Measurements from ENCODE around the gene UNC5B. TPM values are rescaled to one million over a fixed set of nuclear protein-coding genes. Genes with fewer than 3 reads are reported as not detected.

Gene UNC5B
- total RNA-seq, 1 donor = 135 TPM

- H3K4me3 ChIP-seq (ENCODE audit: insufficient read depth, low read length) = no peak overlapping the region
- H3K36me3 ChIP-seq (ENCODE audit: insufficient read depth, low read length) = no peaks in the 10 kb centered on the region
- peak overlapping the region; percentile 3 for H3K4me2 ChIP-seq (ENCODE audit: insufficient read depth, low read length)
- H3K79me2 ChIP-seq (ENCODE audit: insufficient read depth, low read length) = peaks cover 24% of the 10 kb centered on the region
- no peak for TF ChIP-seq CTCF (IDR thresholded peaks at IDR 0.05; ENCODE audit: extremely low read depth, low read depth, low read length)
- DNase-seq (ENCODE audit: insufficient read length, low spot score, missing footprints) = peak; percentile 80
- H3K27ac ChIP-seq (ENCODE audit: low read depth, low read length) = peak overlapping the region; percentile 64
- H4K20me1 ChIP-seq (ENCODE audit: insufficient read depth, low read length) = peaks cover 13% of the 10 kb centered on the region
- no peaks in the 10 kb centered on the region for H3K9me3 ChIP-seq (ENCODE audit: low read depth, low read length)
- peak overlapping the region; percentile 11 for H2AFZ ChIP-seq (ENCODE audit: low read length)
- peaks cover 83% of the 10 kb centered on the region for H3K4me1 ChIP-seq (ENCODE audit: insufficient read depth, low read length)
- H3K27me3 ChIP-seq (ENCODE audit: insufficient read depth, low read length) = no peaks in the 10 kb centered on the region
Observed at GRCh38 chr10:71239946-71240795, 27.8 kb downstream of the UNC5B start.

- H3K4me1 ChIP-seq (ENCODE audit: insufficient read depth, low read length) = peaks cover 78% of the 10 kb centered on the region
- no peaks in the 10 kb centered on the region for H3K27me3 ChIP-seq (ENCODE audit: insufficient read depth, low read length)
- peak; percentile 84 for DNase-seq (ENCODE audit: insufficient read length, low spot score, missing footprints)
- H3K79me2 ChIP-seq (ENCODE audit: insufficient read depth, low read length) = peaks cover 34% of the 10 kb centered on the region
- H3K27ac ChIP-seq (ENCODE audit: low read depth, low read length) = peak overlapping the region; percentile 64
- H3K4me3 ChIP-seq (ENCODE audit: insufficient read depth, low read length) = no peak overlapping the region
- no peaks in the 10 kb centered on the region for H3K36me3 ChIP-seq (ENCODE audit: insufficient read depth, low read length)
- TF ChIP-seq CTCF (IDR thresholded peaks at IDR 0.05; ENCODE audit: extremely low read depth, low read depth, low read length) = no peak
- peaks cover 17% of the 10 kb centered on the region for H4K20me1 ChIP-seq (ENCODE audit: insufficient read depth, low read length)
- no peak overlapping the region for H2AFZ ChIP-seq (ENCODE audit: low read length)
- H3K9me3 ChIP-seq (ENCODE audit: low read depth, low read length) = no peaks in the 10 kb centered on the region
- peak overlapping the region; percentile 54 for H3K4me2 ChIP-seq (ENCODE audit: insufficient read depth, low read length)
Observed at GRCh38 chr10:71241114-71241829, 28.9 kb downstream of the UNC5B start.

GRCh38 chr10:71241830-71242621, 29.7 kb downstream of the UNC5B start:
- TF ChIP-seq CTCF (IDR thresholded peaks at IDR 0.05; ENCODE audit: extremely low read depth, low read depth, low read length) = no peak
- peak overlapping the region; percentile 54 for H3K4me2 ChIP-seq (ENCODE audit: insufficient read depth, low read length)

More at GRCh38 chr10:71241830-71242621, 29.7 kb downstream of the UNC5B start:
- Histone ChIP-seq H4K20me1 (ENCODE audit: insufficient read depth, low read length) (peaks cover 20% of the 10 kb centered on the region), H3K27ac (ENCODE audit: low read depth, low read length) (peak overlapping the region; percentile 64), H3K9me3 (ENCODE audit: low read depth, low read length) (no peaks in the 10 kb centered on the region), H3K79me2 (ENCODE audit: insufficient read depth, low read length) (peaks cover 33% of the 10 kb centered on the region), H3K27me3 (ENCODE audit: insufficient read depth, low read length) (no peaks in the 10 kb centered on the region), H3K4me1 (ENCODE audit: insufficient read depth, low read length) (peaks cover 73% of the 10 kb centered on the region), H3K4me3 (ENCODE audit: insufficient read depth, low read length) (peak overlapping the region; percentile 4), H3K36me3 (ENCODE audit: insufficient read depth, low read length) (no peaks in the 10 kb centered on the region), H2AFZ (ENCODE audit: low read length) (peak overlapping the region; percentile 47)
- peak; percentile 89 for DNase-seq (ENCODE audit: insufficient read length, low spot score, missing footprints)
